AG04450 (cell line): ENCODE results near the gene C18orf54. TPM values are rescaled to one million over a fixed set of nuclear protein-coding genes. Genes with fewer than 3 reads are reported as not detected.
A peak's percentile ranks its signal among the peaks of the same experiment; 100 is the strongest.

Experiments
- CTCF ChIA-PET: fragments of 300-600, 350-600 bp; formaldehyde crosslinking; extraction: SDS; loops from one replicate; lab custom pipeline; 2022; ENCODE audit warnings: antibody characterized with exemption, inconsistent platforms; lab: Charles Lee
- POLR2A ChIA-PET: fragments of 350-600 bp; formaldehyde crosslinking; extraction: SDS; loops from one replicate; lab custom pipeline; 2021; ENCODE audit warnings: antibody characterized with exemption, inconsistent platforms; lab: Yijun Ruan, JAX
- DNase-seq: peaks from one replicate; pipeline ENCODE4 v3.0.0-alpha.2; 2011; ENCODE audit warnings: low read depth, low spot score
- H3K27ac ChIP-seq: one replicate; pipeline ENCODE4 v1.5.1; 2012; ENCODE audit warnings: low read depth, low read length, control low read depth
- H3K27me3 ChIP-seq: one replicate; pipeline ENCODE4 v1.6.0; 2012; ENCODE audit warnings: low read length; ENCODE audit not compliant: control insufficient read depth, insufficient read depth
- H3K4me3 ChIP-seq: 2 replicates; pipeline ENCODE4 v1.5.1; 2011; ENCODE audit warnings: mild to moderate bottlenecking, low read depth, low read length, control low read depth
- H3K9me3 ChIP-seq: 2 replicates; pipeline ENCODE4 v1.5.1; 2012; ENCODE audit warnings: low read length; ENCODE audit not compliant: control insufficient read depth, insufficient read depth
- CTCF ChIP-seq: IDR thresholded peaks from 2 replicates; pipeline ENCODE4 v1.5.1; 2011; ENCODE audit warnings: low read depth, low read length, control low read depth, inconsistent platforms
- polyA plus RNA-seq: library from polyadenylated mRNA; depleted of rRNA; stranded (reverse); fragments of >200 nt; gene quantifications from 2 replicates; pipeline ENCODE4 v1.2.3, GENCODE V29; 2011

The C18orf54 gene
- polyA plus RNA-seq, 1 experiment, result 3.8 TPM

DNA sequence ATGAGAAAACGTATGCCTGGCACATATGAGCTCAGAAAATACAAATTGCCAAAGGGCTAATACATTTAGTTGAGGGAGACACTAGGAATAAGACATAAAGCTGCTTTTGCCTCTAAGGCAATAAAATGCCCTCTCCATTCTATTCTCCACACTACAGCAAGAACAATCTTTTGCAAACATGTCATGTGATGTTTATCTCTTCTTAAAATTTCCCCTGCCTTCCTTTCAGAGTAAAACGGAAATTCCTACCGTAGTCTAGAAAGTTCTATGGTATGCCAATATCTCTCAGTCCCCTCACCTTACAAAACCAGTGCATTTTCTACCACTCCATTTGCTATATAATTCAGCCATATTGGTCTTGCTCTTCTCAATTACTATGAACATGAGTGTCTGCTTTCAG lies 33.1 kb downstream of the C18orf54 start:
- DNase-seq, result no peak
- ChIA-PET POLR2A (no interaction called here), CTCF (interaction anchor here (0.6 to 3.8 kb wide), 5 partner anchors 28 to 592 kb away, joined by 3 to 35 read pairs (median 4); partner anchors contain the start of genes C18orf54 and STARD6)
- Histone ChIP-seq H3K9me3 (no peaks in the 10 kb centered on the region; the same call in 1 of the 2 replicates), H3K27ac (no peak overlapping the region), H3K27me3 (no peaks in the 10 kb centered on the region), H3K4me3 (no peak overlapping the region)
- no peak for TF ChIP-seq CTCF

DNA sequence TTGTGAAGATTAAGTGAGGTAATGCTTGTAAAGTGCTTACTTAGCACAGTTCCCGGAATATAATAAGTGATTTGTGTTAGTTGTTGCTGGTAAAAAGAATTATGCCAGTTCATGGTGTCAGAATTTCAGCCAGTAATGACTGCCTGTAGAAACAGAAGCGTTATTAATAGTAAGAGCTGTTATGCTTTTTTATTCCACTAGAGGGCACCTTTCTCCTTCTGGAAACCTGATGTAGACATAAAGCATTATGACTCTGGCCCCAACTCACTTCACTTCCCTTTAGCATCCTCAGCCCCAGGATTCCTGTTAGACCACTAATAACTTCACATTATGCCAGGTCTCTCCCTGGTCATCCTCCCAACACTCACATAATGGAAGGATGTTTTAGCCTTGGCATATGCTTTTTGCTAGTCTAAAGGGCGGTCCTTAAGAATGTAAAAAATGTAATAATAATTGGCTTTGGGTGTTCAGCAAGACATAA lies 34.9 kb downstream of the C18orf54 start:
- H3K4me3 ChIP-seq, result no peak overlapping the region
- H3K27ac ChIP-seq, result no peak overlapping the region
- peak; percentile 34 for DNase-seq
- ChIA-PET POLR2A (no interaction called here), CTCF (interaction anchor here (0.7 to 3.8 kb wide), 22 partner anchors 8 to 591 kb away, joined by 3 to 39 read pairs (median 4); partner anchors contain the start of genes C18orf54 and STARD6)
- H3K9me3 ChIP-seq, result no peaks in the 10 kb centered on the region
- TF ChIP-seq CTCF, result peak; percentile 76
- no peaks in the 10 kb centered on the region for H3K27me3 ChIP-seq

- Histone ChIP-seq H3K4me3 (no peak overlapping the region), H3K27me3 (no peaks in the 10 kb centered on the region), H3K27ac (no peak overlapping the region), H3K9me3 (no peaks in the 10 kb centered on the region)
- TF ChIP-seq CTCF, result no peak
- no peak for DNase-seq
- CTCF ChIA-PET, result interaction anchor here (1.2 to 3.8 kb wide), 4 partner anchors 29 to 277 kb away, joined by 3 to 39 read pairs (median 20); partner anchors contain the start of genes C18orf54 and STARD6
- POLR2A ChIA-PET, result no interaction called here
Measured at GRCh38 chr18:54393648-54394294, 36.1 kb downstream of the C18orf54 start.

- Histone ChIP-seq H3K9me3 (no peaks in the 10 kb centered on the region), H3K27me3 (no peaks in the 10 kb centered on the region), H3K4me3 (no peak overlapping the region), H3K27ac (no peak overlapping the region)
- CTCF ChIA-PET, result no interaction called here
- POLR2A ChIA-PET, result no interaction called here
- TF ChIP-seq CTCF, result no peak
- DNase-seq, result no peak
Measured at GRCh38 chr18:54396760-54397159, 39.1 kb downstream of the C18orf54 start.

DNA sequence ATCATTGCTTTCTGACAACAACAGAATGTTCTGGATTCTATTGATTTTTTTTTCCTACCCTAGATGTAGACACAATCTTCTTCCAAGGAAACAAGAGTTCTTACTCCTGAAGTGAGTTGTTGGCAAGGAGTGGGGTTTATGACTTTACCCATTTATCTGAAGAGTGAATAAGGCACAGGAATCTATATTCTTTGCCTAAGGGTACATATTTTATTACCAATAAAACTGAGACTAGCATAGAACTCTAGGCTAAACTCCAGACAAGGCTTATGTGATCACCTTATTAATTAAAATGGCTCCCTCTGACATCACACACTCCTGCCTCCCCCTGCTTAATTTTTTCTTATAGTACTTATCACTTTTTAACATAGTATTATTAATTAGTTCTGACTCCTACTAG lies 47.6 kb downstream of the C18orf54 start:
- no peak overlapping the region for H3K4me3 ChIP-seq
- no peaks in the 10 kb centered on the region for H3K9me3 ChIP-seq
- H3K27me3 ChIP-seq, result no peaks in the 10 kb centered on the region
- POLR2A ChIA-PET, result no interaction called here
- H3K27ac ChIP-seq, result no peak overlapping the region
- no peak for DNase-seq
- CTCF ChIA-PET, result interaction anchor here (0.5 to 0.6 kb wide), 2 partner anchors 16 to 258 kb away, joined by 3 to 4 read pairs; no protein-coding TSS in a partner anchor
- no peak for TF ChIP-seq CTCF
